HepG2 (cell line): Measurements from ENCODE around the gene METRNL. TPM values are rescaled to one million over a fixed set of nuclear protein-coding genes. Genes with fewer than 3 reads are reported as not detected.

ENCODE experiments used
- ATAC-seq: fragments of 200-7000 bp; cut with Tn5 transposase; 3 replicates; pipeline ENCODE4 v1.9.1; 2020; ENCODE audit warnings: mild to moderate bottlenecking, moderate library complexity
- BruUV-seq: library from RNA; stranded (reverse); fragments of 400-500 nt; replicated peaks from 2 replicates; lab custom pipeline; 2021; lab: Mats Ljungman, UMichigan
- CTCF ChIA-PET: fragments of 300-600 bp; formaldehyde crosslinking; extraction: SDS; loops from one replicate; lab custom pipeline; 2021; ENCODE audit warnings: low total read pairs, inconsistent platforms, low intra/inter-chr PET ratio; lab: Yijun Ruan, JAX
- POLR2A ChIA-PET: fragments of 350-600 bp; sonication (Branson Sonifier 250); formaldehyde crosslinking; loops from one replicate; lab custom pipeline; 2020; ENCODE audit warnings: antibody characterized with exemption, inconsistent platforms; lab: Yijun Ruan, JAX
- DNase-seq: peaks from one replicate; pipeline ENCODE4 v3.0.0-alpha.2; 2015; ENCODE audit warnings: low spot score
- FAIRE-seq: peaks from 3 replicates; lab custom pipeline; 2011; peaks lifted over from hg19 to GRCh38; lab: Jason Lieb, UNC
- H2AFZ ChIP-seq: one replicate; pipeline ENCODE4 v1.6.1; 2011; ENCODE audit warnings: low read length, inconsistent platforms
- H3K27ac ChIP-seq: fragments of 300-600 bp; 3 replicates; pipeline ENCODE4 v1.8.0; 2011; ENCODE audit warnings: mixed run types, mild to moderate bottlenecking, mixed read lengths, low read length, inconsistent platforms; ENCODE audit not compliant: insufficient read depth; ENCODE audit errors: extremely low read length
- H3K27me3 ChIP-seq, 2 experiments: fragments of 200-600 bp in 1 of 2; 2 replicates in 1 of 2; 3 replicates in 1 of 2; pipeline versions ENCODE4 v1.6.0 to v1.8.0; 2011; ENCODE audit warnings: low read length in 2 of 2, mild to moderate bottlenecking in 2 of 2, moderate library complexity in 2 of 2, inconsistent platforms in 1 of 2; ENCODE audit not compliant: insufficient read depth in 2 of 2, control insufficient read depth in 1 of 2
- H3K36me3 ChIP-seq, 2 experiments: fragments of 200-600 bp in 1 of 2; replicated peaks in 1 of 2; 2 replicates in 1 of 2; 3 replicates in 1 of 2; pipeline versions ENCODE4 v1.5.1 to v1.8.0; 2011; ENCODE audit warnings: low read length in 2 of 2, inconsistent platforms in 1 of 2; ENCODE audit not compliant: insufficient read depth in 2 of 2, control insufficient read depth in 1 of 2
- H3K4me1 ChIP-seq: 2 replicates; pipeline ENCODE4 v1.5.1; 2012; ENCODE audit warnings: low read length, inconsistent platforms; ENCODE audit not compliant: insufficient read depth
- H3K4me2 ChIP-seq: 2 replicates; pipeline ENCODE4 v1.6.0; 2011; ENCODE audit warnings: low read depth, low read length, inconsistent platforms
- H3K4me3 ChIP-seq, 3 experiments: fragments of 200-600 bp in 1 of 3; sonication (generic), shearing (Covaris generic) in 1 of 3; replicated peaks in 1 of 3; 2 replicates each; pipeline ENCODE4 v1.5.1; 2011 to 2016; ENCODE audit warnings: low read length in 3 of 3, inconsistent platforms in 2 of 3, low read depth in 2 of 3, mild to moderate bottlenecking in 2 of 3, control low read depth in 1 of 3, mixed read lengths in 1 of 3; ENCODE audit not compliant: insufficient read depth in 1 of 3
- H3K79me2 ChIP-seq: one replicate; pipeline ENCODE4 v1.6.1; 2011; ENCODE audit warnings: low read length, inconsistent platforms; ENCODE audit not compliant: insufficient read depth
- H3K9ac ChIP-seq: 2 replicates; pipeline ENCODE4 v1.6.0; 2011; ENCODE audit warnings: mild to moderate bottlenecking, low read depth, low read length, inconsistent platforms; ENCODE audit not compliant: insufficient read depth
- H3K9me3 ChIP-seq: 2 replicates; pipeline ENCODE4 v1.5.1; 2012; ENCODE audit warnings: mild to moderate bottlenecking, low read length
- H4K20me1 ChIP-seq: 2 replicates; pipeline ENCODE4 v1.6.0; 2011; ENCODE audit warnings: inconsistent platforms, mild to moderate bottlenecking, low read length, moderate library complexity; ENCODE audit not compliant: insufficient read depth
- DZIP1 ChIP-seq: sonication (generic); formaldehyde crosslinking; IDR thresholded peaks from 2 replicates; pipeline ENCODE4 v1.5.0; 2020; ENCODE audit warnings: mild to moderate bottlenecking, missing genetic modification reagents
- ELK4 ChIP-seq: sonication (generic); formaldehyde crosslinking; IDR thresholded peaks from 2 replicates; pipeline ENCODE4 v1.9.0; 2021; ENCODE audit warnings: missing genetic modification reagents, borderline replicate concordance
- MAF1 ChIP-seq: sonication (generic); formaldehyde crosslinking; IDR thresholded peaks from 2 replicates; pipeline ENCODE4 v1.5.0; 2020; ENCODE audit warnings: missing genetic modification reagents, borderline replicate concordance
- MAFF ChIP-seq: IDR thresholded peaks from 2 replicates; pipeline ENCODE4 v1.6.1; 2011; ENCODE audit warnings: low read depth, low read length, improper control_type of control experiment
- RFX5 ChIP-seq: IDR thresholded peaks from 2 replicates; pipeline ENCODE4 v1.6.1; 2011; ENCODE audit warnings: low read depth, low read length, improper control_type of control experiment
- SMARCE1 ChIP-seq: fragments of 450-650 bp; IDR thresholded peaks from 2 replicates; pipeline ENCODE4 v1.6.1; 2017; ENCODE audit warnings: borderline replicate concordance
- TCF7 ChIP-seq: sonication (generic); IDR thresholded peaks from 2 replicates; pipeline ENCODE4 v1.6.1; 2016; ENCODE audit warnings: antibody characterized with exemption, low read depth
- ZBTB2 ChIP-seq: sonication (generic); formaldehyde crosslinking; IDR thresholded peaks from 2 replicates; pipeline ENCODE4 v1.8.0; 2022; ENCODE audit warnings: low read depth, missing genetic modification reagents
- ZNF841 ChIP-seq: sonication (generic); formaldehyde crosslinking; IDR thresholded peaks from 2 replicates; pipeline ENCODE4 v1.8.1; 2023; ENCODE audit warnings: missing genetic modification reagents, borderline replicate concordance
- WGBS: methylation state at CpG from one replicate; pipeline ENCODE4 v1.1.6; 2017; ENCODE audit warnings: low lambda C conversion rate; 5-methylcytosine and 5-hydroxymethylcytosine counted together
- in situ Hi-C: cut with HindIII; loops from 2 replicates; pipeline ENCODE4 v1.10.0; 2017; ENCODE audit warnings: low pct_unique_long_range_greater_than_20kb; ENCODE audit not compliant: extremely low pct_ligation_motif_present
- intact Hi-C: fragments of 100-400 bp; cut with micrococcal nuclease; formaldehyde crosslinking; loops from one replicate; pipeline ENCODE4 v1.10.0; 2022; ENCODE audit not compliant: unreplicated experiment
- polyA plus RNA-seq, 8 experiments: library from polyadenylated mRNA; depleted of rRNA in 3 of 8; stranded (reverse) in 7 of 8; unstranded in 1 of 8; fragments of >200 nt; fragmentation: Illumina TruSeq in 4 of 8; extraction: Trizol in 4 of 8; gene quantifications; 2 replicates each; pipeline versions ENCODE4 v1.2.1 to v1.2.3, GENCODE V29; 2011 to 2016; ENCODE audit warnings: low read depth in 4 of 8, missing spikeins in 1 of 8, mixed read lengths in 1 of 8; ENCODE audit not compliant: insufficient read depth in 1 of 8
- total RNA-seq, 5 experiments: library from RNA; depleted of rRNA; stranded (reverse); fragments of >200 nt; fragmentation: Illumina TruSeq; extraction: Trizol; gene quantifications; 2 replicates each; pipeline ENCODE4 v1.2.3, GENCODE V29; 2016; ENCODE audit warnings: low read depth in 1 of 5

Gene METRNL
- total and polyA plus RNA-seq, 2 of the 13 experiments (the other 11 are each of a cell fraction or from before 2014, with no cell fraction given): 0.66 to 0.84 TPM

- in situ Hi-C loops: no loop called here
- POLR2A ChIA-PET: no interaction called here
- H3K36me3 ChIP-seq: no peaks in the 10 kb centered on the region
- no peak overlapping the region for H3K4me2 ChIP-seq
- DNase-seq (no peak), ATAC-seq (no peak; the same call in 2 of the 3 replicates), FAIRE-seq (no peak)
- CTCF ChIA-PET: no interaction called here
- no peaks in the 10 kb centered on the region for H3K4me1 ChIP-seq
- BruUV-seq: no TSS peak
- no peaks in the 10 kb centered on the region for H3K79me2 ChIP-seq
- no peak overlapping the region for H3K4me3 ChIP-seq
- no peak overlapping the region for H3K27ac ChIP-seq
- intact Hi-C loops: no loop called here
- H3K9me3 ChIP-seq: no peaks in the 10 kb centered on the region
- no peak for TF ChIP-seq ZBTB2 (CRISPR knock-in tag)
- TF ChIP-seq ELK4 (CRISPR knock-in tag): no peak
- TF ChIP-seq MAFF: no peak
- TF ChIP-seq RFX5: no peak
- no peak for TF ChIP-seq SMARCE1
- no peak for TF ChIP-seq TCF7
- TF ChIP-seq DZIP1 (CRISPR knock-in tag): no peak
- TF ChIP-seq MAF1 (CRISPR knock-in tag): no peak
- TF ChIP-seq ZNF841 (CRISPR knock-in tag): no peak
- no peak overlapping the region for H3K9ac ChIP-seq
- peaks cover 16 to 83% of the 10 kb centered on the region in 2 experiments for H3K27me3 ChIP-seq
- 51% methylated on average over 18 of the region's 18 CpGs for WGBS
- no peaks in the 10 kb centered on the region; the same call in 1 of the 2 replicates for H4K20me1 ChIP-seq
- no peak overlapping the region for H2AFZ ChIP-seq
Measured at GRCh38 chr17:83064021-83064731, 15.2 kb upstream of the METRNL start.
